Measurements from ENCODE around the gene LCN12.

GRCh38 chr9:136978865-136979544 is 26.9 kb downstream of the LCN12 start:
- no peak for TF ChIP-seq CTCF (conservative IDR thresholded peaks at IDR 0.05; ENCODE audit: low read depth, low read length)
- no peak for TF ChIP-seq EZH2 (IDR thresholded peaks at IDR 0.05; ENCODE audit: low read length, unreplicated experiment)

All from PC-3 (cell line).